ENCODE data around the gene PXDN.
"Not testable (repeated sequence)": the region's sequence is repeated elsewhere in the genome, so short reads cannot be mapped to it uniquely, and the experiment has no call there.

The PXDN gene

DNA sequence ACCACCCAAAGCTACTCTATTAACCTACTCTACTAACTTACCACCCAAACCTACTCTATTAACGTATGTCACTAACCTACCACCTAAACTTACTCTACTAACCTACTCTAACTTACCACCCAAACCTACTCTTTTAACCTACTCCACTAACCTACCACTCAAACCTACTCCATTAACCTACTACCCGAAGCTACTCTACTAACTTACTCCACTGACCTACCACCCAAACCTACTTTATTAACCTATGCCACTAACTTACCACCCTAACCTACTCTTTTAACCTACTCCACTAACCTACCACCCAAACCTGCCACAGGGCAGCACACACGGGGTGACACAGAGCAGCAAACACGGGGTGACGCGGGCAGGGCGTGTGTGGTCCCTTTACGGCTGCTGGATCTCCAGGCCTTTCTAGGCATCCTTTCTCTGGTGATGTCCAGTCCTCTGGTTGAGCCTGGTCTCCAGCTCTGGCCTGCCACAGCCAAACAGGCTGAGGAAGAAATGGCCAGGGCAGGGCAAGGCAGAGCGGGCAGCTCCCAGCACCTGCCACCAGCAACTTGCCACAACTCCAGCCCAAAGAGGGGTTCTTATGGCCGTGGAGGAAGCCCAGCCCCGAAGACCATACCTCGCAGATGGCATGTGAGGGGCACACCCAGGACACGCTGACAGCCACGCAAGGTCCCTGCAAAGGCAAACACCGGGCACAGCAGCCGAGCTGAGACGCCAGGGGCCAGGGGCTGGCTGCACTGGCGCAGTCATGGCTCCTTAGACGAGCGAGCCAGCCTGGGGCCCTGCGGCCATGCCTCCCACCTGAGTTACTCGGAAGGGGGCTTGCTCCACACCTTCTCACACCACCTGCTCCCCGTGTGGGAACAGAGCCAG, 25.7 kb downstream of the PXDN start:
- DNase-seq, result no peak

DNA sequence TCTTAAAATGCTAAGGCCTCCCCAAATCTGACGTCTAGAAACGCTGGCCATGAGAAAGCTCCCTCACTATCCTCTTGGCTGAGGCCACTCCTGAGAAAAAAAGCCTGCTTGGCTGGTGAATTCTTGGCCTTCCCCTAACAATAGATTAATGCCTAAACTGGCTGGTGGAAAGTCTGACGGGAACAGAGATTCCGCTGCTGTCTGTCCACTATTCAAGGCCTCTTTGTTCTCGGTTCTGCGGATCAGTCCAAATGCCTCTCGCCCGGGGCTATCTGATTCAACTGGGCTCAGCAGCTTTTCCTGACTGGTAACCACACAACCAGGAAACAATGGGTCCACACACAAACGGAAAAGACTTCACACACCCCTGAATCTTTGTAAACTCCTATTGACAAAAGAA, 27.2 kb downstream of the PXDN start:
- no peak for DNase-seq

DNA sequence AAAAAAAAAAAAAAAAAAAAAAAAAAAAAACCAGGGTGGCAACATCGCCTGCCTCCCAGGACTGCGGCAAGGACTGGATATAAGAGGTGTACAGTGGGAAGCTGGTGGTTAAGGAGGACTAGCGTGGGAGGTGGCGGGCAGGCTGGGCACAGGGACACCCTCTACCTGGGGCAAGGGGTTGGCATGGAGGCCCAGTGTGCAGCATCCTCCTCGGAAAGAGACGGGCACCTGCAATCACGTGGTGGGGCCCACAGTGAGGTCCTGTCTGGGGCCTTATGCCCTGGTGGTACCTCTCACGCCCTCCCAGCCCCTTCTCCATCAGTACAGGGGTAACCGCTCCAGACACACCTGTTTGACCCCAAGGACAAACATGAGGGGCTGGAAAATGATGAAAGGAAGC, 27.9 kb downstream of the PXDN start:
- DNase-seq, result no peak

DNA sequence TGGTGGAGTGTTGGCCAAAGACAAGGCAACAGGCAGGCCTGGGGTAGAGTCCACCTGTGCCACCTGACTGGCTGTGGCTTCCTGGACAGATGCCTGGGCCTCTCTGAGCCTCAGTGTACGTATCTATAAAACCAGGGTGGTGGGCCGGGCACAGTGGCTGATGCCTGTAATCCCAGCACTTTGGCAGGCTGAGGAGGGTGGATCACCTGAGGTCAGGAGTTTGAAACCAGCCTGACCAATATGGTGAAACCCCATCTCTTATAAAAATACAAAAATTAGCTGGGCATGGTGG, 28.4 kb downstream of the PXDN start:
- DNase-seq, result not testable (repeated sequence)

DNA sequence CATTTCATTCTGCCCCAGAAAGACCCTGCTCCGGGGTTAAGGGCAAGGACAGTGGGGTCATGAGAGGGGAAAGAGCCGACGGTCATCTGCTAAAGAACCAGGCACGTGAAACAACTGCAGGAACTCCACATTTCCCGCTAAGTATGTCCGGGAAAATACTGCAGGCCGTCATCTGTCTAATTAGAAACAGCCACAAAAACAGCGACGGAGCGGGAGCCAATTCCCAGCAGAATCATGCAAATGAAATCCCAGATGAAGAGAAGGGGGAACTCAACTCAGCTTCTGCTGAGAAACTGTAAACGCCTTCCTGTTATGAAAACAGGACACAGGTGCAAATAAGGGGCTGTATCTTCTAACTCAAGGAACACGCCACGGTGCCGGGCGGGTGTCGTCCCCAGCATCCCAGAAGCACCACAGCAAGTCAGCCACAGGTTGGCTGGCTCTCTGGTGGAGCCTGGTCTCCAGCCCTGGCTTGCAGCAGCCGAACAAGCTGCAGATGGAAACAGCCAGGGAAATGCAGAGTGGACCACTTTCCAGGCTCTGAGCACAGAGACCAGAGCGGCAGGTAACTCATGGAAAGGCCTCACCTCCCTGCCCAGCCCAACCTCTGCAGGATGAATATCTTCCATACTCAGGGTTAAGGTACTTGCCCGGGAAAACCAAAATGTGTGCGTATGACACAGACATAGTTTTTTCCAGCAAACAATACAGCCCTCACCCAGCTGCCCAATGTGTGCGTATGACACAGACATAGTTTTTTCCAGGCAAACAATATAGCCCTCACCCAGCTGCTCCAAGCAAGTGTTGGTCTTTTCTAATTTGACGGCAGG, 28.9 kb downstream of the PXDN start:
- DNase-seq, result no peak

DNA sequence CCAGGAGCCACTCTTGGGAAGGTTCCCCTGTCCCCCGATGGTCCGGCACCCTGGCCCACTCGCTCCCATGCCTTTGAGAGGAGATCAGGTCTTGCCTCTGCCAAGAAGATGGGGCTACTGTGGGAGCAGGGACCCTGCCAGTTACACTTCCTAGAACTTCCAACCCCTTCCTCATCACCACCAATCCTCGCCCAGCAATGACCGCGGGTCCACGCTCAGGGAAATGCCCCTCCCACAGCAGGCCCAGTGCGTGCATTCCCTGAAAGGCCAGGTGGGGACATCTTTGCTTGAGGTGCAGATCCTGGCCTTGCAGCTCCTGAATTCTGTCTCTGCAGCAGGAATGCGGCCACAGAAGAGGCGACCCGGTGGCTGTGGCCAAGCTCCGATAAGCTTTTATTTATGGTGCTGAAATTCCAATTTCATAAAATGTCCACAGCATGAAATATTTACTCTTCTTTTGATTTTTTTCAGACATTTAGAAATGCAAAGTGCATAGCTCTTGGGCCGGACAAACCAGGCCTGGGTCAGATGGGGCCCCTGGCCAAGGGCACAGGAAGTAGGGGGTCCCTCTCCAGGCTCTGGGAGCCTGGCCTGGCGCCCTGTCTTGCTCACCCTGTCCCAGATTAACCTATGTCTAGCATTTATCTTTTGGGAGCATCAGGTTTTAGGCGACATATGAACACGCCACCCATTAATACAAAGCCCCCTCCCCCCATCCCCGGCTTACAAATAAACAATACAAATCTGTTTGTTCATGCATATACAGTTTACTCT, 29.8 kb downstream of the PXDN start:
- DNase-seq, result no peak

DNA sequence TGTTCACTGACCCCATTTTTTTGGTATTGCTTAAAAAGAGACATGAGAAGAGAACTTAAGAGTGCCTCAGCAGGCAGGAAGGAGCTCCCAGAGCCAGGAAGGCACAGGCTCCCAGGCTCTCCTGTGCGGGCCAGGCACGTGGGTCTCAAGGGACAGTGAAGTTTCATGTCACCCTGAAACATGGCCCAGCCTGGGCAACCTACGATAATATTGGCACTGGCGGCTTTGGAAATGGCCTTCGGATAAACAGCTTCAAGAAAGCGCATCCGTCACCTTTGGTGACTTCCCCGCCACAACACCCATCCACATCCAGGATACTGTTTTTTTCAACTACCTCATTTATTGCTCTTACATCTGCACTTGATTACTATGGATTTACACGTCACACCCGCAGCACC, 30.5 kb downstream of the PXDN start:
- DNase-seq, result no peak

DNA sequence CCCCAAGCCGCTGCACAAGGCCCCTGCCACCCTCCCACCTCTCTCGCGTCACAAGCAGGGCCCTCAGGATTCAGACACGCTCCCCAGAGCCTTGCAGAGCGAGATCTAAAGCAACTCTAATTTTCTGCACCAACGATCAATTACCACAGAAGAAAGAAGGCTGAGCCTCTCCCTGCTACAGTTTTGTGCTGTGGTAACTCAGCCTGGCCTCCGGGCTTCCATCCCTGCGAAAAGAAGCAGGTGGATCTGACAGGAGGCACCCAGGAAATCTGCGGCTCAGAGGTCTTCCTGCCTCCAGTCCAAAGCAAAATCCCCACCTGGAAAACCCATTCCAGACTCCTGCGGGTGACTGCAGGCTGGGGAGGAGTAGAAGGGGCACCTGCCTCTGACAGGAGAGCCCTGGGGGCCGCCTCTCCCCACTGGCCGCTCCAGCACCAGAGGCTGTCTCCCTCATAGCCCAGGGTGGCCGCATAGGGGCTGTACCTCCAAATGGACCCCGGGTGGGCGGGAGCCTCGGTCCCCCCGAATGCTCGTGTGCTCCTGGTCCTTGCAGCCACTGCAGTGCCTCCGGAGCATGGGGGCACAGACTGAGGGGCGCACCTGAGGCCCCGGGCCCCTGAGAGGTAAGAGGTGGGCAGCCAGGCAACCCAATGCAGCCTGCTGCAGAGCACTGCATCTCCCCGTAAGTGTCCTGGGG, 31.0 kb downstream of the PXDN start:
- no peak for DNase-seq

DNA sequence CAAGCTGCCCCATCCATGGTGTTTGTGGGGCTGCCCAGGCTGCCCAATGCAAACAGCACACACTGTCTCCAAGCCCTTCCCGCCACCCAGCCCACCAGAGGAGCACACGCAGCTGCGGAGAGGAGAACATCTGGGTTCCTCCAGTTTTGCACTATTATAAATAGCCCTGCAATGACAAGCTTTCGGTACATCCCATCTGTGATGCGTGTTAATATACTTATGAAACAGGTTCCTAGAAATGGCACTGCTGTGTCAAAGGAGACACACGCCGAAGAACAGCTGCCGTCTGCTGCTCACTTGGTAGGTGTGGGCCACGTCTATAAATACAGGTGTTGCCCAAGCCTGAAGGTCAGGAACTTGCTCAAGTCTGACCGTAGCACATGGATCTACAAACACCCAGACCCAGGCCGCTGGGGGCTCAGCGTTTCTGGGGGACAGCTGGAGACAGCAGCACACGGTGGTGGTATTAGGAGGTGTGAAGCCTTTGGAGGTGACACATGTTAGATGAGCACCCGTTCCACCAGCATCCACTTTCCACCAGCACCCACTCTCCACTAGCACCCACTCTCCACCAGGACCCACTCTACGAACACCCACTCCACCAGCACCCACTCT, 34.3 kb downstream of the PXDN start:
- no peak for DNase-seq

DNA sequence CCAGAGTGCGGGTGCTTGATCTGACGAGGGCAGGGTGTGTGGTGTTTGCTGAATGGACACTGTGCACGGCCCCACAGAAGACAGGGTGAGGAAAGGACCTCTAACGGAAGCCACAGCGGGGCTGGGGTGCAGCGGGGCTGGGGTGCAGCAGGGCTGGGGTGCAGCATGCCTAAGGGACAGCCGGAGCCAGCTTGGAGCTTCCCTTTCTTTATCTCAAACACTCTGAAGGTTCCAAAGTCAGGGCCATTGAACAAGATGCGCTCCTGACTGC, 35.0 kb downstream of the PXDN start:
- no peak for DNase-seq

DNA sequence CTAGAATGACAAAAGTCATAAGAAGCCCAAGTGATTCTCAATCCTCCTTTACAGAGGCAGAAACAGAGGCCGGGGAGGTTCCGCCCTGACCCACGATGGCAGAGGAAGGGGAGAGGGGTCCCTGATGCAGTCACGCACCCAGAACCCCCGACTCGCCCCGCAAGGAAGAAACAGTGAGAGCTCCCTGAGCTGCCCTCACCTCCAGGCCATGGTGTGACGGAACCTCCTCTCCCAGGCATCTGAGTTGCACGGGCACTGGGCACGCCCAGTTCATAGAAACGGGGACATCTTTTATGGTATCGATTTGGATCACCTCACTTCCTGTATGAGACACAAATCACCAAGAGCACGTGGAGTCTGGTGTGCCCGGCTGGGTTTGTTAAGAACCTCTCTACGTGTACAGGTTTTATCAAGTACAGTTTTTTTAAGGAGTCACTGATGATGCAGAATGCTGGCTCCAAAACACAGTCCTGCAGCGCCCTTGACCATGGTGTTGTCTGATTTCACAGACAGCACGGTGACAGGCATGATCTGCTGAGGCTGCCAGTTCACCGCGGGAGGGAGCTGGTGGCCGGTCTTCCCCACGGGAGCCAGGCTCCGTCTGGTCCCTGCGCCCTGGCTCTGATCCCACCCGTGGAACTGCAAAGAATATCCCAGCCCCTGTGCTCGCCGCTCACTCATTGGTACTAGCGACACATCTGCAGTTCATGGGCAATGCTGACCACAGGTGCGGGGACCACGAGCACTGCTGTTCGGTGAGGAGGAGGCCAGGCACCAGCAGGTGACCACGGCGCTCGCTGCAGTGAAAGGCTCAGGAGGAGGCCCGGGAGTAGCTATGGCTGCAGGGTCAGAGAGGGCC, 35.6 kb downstream of the PXDN start:
- DNase-seq, result no peak

DNA sequence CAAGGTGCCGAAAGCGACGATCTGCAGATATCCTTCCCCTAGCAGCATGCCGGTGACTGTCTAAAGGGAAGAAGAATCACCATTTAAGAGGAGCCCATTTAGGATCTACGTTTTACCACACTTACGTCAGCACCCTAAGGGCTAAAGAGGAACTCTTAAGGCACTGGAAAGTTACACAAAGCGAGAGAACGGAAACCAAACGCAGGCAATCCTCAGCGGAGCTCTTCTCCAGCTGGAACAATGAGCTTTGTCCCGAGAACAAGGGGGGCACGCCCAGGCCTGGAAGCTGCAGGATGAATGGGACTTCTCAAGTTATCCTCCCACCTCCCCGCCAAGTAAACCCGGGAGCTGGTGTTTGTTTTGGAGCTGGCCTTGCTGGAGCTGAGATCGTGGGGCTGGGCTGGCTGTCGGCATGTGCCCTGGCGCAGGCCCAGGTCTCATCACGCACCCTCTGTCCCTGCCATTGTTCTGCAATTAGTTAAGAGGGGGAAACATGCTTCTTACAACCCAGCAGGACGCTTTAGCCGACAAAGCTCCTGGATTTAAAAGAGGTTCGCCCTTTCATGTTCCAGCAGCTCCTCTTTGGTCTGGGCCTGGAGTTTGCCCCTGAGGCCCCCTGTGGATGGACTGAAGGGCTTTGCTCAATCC, 36.4 kb downstream of the PXDN start:
- no peak for DNase-seq

DNA sequence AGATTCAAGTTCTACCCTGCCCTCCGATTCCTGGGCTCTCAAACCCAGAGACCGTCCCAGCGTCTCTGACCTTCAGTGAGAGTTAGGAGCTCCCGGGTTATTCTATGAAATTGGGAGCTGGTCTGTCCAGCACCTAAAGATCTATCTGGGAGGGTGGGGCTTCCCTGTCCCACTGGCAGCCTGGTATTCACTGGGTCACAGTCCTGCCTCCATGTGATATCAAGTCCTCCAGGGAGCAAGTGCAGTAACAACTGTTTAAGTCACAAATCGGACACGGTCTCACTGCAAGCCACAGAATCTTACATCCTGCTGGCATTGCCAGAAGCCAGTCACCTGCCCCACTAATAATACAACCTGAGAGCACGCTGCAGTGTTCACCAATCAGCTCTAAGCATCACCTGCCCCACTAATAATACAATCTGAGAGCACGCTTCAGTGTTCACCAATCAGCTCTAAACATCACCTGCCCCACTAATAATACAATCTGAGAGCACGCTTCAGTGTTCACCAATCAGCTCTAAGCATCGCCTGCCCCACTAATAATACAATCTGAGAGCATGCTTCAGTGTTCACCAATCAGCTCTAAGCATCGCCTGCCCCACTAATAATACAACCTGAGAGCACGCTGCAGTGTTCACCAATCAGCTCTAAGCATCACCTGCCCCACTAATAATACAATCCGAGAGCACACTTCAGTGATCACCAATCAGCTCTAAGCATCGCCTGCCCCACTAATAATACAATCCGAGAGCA, 38.0 kb downstream of the PXDN start:
- not testable (repeated sequence) for DNase-seq

DNA sequence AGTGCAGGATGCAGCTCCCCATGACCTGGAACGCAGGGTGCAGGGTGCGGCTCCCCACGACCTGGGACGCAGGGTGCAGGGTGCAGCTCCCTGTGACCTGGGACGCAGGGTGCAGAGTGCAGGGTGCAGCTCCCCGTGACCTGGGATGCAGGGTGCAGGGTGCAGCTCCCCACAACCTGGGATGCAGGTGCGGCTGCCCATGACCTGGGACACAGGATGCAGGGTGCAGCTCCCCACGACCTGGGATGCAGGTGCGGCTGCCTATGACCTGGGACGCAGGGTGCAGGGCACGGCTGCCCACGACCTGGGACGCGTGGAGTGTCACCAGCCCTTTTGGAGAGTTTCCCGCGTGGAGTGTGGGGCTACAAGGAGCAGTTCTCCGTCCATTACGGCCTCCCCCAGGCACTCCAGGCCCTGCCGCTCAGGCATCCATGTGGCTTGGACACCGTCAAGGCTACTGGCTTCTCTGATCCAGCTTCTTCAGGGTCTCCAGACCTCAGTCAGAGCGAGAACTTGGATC, 38.7 kb downstream of the PXDN start:
- DNase-seq, result no peak

DNA sequence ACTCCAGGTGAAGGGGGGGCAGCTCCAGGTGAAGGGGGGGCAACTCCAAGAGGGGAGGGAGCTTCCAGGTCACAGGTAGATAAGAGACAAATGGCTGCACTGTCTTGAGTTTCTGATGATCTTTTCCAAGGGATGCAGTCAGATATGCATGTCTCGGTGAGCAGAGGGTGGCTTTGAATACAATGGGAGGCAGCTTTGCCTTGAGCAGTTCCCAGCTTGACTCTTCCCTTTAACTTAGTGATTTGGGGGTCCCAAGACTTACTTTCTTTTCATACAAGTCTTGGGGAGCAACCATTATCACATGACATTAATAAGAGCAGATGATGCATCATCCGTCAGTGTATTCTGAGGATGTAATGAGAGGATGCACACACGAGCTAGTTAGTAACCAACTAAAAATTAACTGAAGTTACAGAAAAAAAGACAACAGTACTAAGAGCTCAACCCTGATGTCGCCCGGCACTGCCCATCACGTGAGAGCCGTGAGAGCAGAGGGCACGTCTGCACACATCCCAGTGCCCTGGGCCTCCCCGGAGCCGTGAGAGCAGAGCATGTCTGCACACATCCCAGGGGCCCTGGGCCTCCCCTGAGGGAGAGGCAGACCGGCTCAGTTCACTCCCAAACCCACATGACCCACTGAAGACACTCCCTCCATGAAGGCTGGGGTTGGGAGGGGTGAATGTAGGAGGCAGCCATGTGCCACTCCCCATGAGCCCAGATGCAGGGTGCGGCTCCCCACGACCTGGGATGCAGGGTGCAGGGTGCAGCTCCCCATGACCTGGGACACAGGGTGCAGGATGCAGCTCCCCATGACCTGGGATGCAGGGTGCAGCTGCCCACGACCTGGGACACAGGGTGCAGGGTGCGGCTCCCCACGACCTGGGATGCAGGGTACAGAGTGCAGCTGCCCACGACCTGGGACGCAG, 39.4 kb downstream of the PXDN start:
- no peak for DNase-seq

DNA sequence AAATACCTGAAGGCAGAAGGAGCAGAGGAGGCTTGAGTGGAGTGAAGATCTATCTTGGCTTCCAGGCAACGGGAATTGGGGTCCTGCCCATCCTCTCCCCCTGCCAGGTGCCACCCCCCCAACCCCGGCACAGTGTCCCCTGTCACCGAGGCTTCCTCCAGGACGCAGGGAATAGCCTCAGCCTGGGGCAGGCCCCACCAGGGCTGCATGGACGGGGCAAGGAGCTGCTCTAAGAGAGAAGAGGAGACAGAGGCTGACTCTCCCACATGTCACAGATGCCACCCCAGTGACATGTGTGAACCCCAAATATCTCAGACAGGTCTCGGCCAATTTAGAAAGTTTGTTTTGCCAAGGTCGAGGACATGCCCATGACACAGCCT, 42.1 kb downstream of the PXDN start:
- DNase-seq, result no peak

DNA sequence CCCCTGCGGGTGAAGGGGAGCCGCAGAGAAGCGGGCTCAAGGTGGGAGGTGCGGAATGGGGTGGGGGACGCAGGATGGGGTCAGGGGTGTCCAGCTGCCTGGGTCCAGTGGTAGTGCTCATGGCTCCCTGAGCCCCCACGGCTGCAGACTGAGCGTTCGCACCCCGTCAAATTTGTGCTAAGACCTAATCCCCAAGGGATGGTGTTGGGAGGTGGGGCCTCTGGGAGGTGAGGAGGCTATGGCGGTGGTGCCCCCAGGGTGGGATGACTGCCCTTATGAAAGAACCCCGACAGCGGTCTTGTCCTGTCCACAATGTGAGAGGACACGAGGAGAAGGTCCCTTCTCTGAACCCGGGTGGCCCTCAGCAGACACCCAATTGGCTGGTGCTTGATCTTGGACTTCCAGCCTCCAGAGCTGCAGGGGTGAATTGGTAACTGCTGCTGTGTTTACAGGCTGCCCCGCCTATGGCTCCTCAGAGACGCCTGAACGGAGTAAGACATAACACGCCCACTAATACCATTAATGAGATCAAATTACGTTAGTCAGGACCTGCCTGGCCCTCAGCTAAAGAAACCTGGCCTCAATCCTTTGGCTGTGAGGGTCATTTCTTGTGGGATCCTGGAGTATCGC, 42.6 kb downstream of the PXDN start:
- DNase-seq, result no peak

DNA sequence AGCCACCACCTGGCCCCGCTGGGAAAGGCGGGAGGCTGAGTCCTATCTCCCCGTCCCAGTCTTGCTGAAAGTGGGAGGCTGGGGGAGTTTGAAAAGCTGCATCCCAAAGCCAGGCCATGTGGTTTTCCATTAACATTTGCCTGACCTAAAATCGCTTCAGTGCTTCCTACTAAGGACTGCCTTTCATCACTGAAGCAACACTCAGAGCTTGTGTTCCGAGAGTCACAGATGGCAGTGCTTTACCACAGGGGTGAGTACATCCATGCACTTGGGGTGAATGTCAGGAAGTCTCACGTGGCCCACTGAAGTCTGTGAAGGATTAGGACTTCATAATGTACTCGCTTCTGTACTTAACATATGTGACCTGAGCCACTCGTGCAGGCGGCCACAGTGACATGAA, 43.3 kb downstream of the PXDN start:
- no peak for DNase-seq

DNA sequence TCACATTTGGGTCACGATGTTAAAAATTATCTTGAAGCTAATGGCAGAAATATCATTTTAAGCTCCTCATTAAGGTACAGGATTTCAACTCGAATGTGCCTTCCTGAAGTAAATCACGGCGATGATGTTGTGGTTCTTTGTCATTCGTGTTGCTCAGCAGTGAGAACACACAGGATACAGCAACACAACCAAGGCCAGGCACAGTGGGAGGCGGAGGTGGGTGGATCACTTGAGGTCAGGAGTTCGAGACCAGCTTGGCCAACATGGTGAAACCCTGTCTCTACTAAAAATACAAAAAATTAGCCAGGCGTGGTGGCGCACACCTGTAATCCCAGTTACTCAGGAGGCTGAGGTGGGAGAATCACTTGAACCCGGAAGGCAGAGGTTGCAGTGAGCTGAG, 43.9 kb downstream of the PXDN start:
- DNase-seq, result not testable (repeated sequence)

Data from SW 1271 (cell line).